ENCODE results near the gene CXorf38.
A peak's percentile ranks its signal among the peaks of the same experiment; 100 is the strongest.

CXorf38 gene
- 38.3 to 49.9 reads per million in 2 donors for total RNA-seq

GRCh38 chrX:40647307-40648197, at the start of gene CXorf38:
TSS of gene CXorf38 (minus strand) at chrX:40647561. CDS start at chrX:40647520, 41 bp downstream.
- peak; percentile 81 to 94 (median 88) for DNase-seq

DNA sequence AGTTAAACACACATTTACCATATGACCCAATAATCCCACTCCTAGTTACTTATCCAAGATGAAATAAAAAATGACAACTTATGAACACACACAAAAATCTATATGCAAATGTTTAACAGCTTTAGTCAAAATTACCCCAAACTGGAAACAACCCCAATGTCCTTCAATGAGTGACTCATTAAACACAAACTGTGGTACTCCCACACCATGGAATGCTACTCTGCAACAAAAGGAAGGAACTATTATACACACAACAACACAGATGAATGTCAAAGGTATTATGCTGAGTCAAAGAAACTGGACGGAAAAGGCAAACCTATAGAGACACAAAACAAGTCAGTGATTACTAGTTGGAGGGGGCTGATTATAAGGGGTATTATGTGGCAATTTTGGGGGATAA, 47.4 kb upstream of the CXorf38 start:
- DNase-seq, result no peak

GRCh38 chrX:40688929-40689328, 41.6 kb upstream of the CXorf38 start:
- no peak for DNase-seq

DNA sequence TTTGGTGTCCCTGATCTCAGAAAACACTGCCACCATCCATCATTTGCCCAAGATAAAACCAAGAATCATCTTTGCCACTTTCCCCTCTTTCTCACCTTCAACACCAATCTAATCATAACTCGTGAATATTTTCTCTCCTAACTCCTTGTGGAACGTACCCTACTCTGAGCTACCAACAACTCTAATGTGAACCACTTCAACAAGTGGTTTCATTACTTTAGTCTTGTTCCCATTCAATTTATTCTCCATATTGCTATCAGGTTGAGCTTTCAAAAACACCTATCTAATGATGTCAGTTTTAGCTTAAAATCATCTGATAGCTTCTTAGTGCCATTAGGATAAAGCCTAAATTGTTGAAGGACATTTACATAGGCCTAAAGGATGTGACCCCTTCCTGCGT, 39.8 kb upstream of the CXorf38 start:
- DNase-seq, result no peak

DNA sequence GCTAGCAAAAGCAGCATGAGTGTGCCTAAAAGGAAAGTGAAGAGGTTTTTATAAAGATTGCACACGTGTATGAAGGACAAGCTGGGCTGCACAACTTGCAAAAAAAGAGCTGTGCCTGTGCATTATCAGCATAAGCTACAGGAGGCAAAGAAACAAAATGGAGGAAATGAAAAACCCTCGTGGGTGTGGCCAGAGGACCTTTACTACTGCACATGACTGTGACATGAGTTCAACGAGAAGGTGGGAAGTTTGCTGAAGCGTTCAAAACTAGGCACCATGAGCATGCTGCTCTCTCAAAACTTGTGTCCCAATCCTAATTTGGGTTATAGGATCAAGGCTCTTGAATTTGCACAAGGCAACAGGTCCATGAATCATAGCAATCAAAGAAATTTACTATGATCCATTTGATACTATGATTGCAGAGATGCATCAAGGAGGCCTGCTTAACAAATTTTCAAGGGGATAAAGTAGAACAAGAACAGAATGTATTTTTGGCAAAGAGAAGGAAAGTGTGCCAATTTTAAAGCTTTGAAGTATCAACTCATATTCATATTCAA, 38.1 kb upstream of the CXorf38 start:
- DNase-seq, result no peak

GRCh38 chrX:40684092-40684491, 36.7 kb upstream of the CXorf38 start:
- DNase-seq, result no peak

DNA sequence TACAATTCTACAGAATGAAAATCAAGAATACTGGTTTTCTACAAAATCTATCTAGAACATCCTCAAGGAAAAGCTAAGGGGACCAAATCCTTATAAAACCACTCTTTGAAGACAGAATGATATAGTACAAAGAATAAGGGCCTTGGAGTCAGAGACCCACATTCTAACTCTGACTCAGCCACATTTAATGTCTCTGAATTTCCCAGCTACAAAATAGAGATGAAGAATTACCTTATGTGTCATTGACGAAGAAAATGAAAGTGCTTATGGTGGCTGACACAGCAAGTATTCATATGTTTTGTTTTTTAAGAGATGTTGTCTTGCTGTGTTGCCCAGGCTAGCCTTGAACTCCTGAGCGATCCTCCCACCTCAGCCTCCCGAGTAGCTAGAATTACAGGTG, 35.9 kb upstream of the CXorf38 start:
- DNase-seq, result peak in 1 of 5 experiments; percentile 24

DNA sequence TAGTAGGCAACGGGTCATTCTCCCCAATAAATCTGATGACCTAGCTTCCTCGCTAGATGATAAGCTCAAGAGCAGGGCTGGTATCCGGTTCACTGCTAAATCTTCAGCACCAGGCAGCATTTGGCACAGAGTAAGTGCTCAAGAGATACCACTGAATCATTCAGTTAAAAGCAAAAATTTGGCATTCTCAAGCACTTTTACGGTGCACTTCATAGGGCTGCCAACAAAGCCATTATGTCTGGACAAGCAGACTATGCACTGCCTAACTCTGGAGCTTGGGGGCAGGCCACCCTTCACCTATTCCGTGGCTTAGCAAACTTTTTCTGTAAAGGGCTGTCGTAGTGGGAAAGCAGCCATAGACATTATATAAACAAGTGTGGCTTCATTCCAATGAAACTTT, 23.8 kb upstream of the CXorf38 start:
- DNase-seq, result no peak

DNA sequence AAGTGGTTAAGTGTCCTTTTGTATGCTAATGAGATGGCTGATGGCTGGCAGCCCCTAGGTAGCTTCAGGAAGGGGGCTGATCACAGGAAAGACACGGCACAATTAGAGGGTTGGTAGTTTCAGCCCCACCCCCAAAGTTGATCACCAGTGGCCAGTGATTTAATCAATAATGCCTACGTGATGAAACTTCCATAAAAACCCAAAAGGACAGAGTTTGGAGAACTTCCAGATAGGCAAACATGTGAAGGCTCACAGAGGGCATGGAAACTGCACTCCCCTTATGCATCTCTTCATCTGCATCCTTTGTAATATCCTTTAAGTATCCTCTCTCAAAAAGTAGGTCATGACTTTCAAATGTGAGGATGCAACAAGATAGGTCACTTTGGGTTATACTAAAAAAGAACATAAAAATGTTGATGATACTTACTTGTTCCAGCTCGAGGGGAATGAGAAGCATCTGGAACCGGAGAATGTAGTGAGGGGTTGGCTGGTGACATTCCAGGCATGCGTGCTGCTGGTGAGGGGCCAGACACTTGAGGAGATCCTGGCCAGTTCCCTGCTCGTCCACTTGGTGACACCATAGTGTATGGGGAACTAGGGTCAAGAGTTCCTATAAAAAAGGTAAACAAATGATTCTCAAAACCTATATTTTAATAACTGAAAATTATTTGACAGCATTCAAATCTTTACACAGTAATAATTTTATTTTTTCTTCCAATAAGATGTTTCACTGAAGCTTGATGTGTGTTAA, 16.7 kb upstream of the CXorf38 start:
- no peak for DNase-seq

GRCh38 chrX:40663078-40663740, 15.8 kb upstream of the CXorf38 start:
- peak in 2 of 5 experiments; percentile 20 to 40 for DNase-seq

- DNase-seq, result no peak
Measured at GRCh38 chrX:40661489-40661888, 14.1 kb upstream of the CXorf38 start.

- DNase-seq, result no peak
Measured at GRCh38 chrX:40660381-40660780, 13.0 kb upstream of the CXorf38 start.

- DNase-seq, result no peak
Measured at GRCh38 chrX:40653535-40653934, 6.2 kb upstream of the CXorf38 start.

- DNase-seq, result no peak
Measured at GRCh38 chrX:40652664-40653063, 5.3 kb upstream of the CXorf38 start.

DNA sequence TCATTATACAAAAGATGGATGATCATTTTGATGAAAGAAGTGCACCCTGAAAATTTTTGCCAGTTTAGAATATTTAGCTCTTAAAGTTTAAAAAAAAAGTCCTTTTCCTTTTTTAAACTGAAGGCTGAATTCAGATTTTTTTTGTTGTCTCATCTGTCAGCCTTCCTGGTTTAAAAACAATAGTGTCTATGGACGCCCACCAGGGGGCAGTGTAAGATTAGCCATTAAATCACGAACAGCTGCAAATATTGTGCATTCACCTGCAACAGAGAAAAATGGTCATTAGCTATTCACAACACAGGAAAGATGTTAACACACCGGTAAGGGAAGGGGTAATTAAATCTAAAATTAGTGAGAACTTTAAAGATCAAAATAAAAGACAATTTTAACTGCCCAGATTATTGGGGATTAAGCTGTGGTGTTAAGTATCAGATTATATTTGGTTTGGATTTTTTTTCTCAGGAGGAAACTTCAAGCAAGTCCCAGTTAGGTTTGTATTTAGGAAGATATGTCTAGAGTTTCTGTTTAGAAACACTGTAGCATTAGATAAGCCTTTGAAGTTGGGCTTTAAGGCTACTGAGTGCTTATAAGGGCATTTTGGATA, 4.4 kb upstream of the CXorf38 start:
- DNase-seq, result peak in 4 of 5 experiments; percentile 41 to 69 (median 54)

DNA sequence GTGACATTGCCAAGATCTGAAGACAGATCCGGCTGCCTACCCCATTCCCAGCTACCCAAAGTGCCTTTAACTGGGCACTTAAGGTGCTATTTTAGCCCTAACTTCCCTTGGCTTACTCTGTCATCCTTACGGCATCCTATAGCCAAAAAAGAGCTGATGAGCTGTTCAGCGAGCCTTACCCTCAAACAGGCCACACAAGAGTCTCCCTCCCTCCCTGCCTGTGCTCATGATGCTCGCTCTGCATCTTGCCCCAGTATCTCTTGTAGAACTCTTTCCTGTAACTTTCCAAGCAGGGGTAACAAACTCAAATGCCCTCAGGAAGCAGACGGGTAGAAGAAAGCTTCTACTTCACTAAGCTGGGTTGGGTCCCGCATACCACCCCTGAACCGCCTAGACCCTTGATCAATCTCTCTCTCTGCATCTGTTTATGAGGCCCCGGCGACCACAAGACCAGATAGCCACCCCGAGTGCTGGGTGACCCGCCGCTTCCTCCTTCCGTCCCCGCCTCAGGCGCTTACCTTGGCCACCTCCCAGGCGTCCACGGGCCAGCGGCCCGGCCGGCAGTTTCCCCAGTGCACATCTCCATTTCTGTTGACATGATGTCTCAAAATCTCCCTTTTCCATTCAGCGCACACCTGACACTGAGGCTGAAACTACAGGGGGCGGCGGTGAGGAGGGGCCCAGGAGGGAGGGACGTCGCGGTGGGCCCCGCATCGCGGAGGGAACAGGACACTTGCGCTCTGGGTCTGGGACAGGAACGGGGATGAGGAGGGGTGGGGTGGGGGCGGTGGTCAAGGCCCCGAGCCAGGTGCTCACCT, 663 bp downstream of the CXorf38 start:
- DNase-seq, result peak in 3 of 5 experiments; percentile 7 to 41 (median 25)

GRCh38 chrX:40644821-40645358, 2.5 kb downstream of the CXorf38 start:
- peak in 4 of 5 experiments; percentile 1 to 80 (median 40) for DNase-seq

GRCh38 chrX:40644176-40644575, 3.2 kb downstream of the CXorf38 start:
- no peak for DNase-seq

DNA sequence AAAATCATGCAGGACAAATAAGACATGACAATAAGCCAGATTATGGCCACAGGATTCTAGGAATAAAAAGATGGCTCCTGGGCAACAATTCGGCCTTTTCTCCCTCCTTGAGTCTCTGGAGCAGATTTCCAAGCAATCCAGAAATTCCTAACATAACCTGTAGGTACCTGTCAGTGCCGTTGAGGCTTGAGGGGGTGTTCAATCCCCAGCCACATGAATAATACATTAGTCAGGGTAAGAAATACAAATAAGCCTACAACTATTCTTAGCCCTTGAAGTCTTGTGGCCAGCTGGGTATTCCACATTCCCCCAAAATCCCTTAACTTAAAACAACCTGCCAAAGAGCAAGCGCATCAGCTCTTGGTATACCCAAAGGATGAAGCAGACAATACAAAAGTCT, 9.7 kb downstream of the CXorf38 start:
- no peak for DNase-seq

DNA sequence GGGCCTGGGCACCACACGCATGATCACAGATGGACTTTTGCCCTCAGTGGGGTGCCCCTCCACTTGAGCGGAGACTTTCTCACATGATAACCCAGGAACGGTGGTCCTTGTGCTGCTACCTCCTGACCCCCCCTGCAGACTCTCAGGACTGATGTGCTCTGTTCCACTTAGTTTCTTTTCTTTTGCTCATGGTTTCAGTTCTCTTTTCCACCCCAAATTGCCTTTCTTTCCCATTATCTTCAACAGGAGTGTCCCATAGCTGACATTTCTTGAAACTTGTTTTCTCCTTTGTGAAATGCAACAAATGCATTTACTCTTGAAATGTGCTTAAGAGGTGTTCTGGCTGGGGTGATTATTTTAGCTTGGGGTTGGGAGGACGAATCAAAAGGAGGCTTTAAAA, 15.2 kb downstream of the CXorf38 start:
- DNase-seq, result no peak

DNA sequence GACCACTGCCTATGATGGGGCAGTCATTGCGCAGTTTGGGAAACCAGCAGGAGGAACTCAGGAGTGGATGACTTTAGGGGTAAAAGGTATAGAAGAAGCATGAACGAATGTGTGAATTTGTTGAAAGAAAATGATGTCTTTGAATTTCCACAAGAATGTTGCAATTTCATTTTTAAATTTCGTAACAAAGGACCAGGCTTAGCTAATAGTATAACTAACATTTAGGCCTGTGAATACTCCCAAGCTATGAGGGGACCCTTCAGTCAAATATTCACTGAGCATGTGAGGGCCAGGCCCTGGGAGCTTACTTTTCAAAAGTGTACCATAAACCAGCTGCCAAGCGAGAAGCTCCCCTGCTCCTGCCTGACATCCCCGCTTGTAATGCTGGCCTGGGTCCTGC, 18.9 kb downstream of the CXorf38 start:
- DNase-seq, result no peak

All from T-helper 2 cell (primary cell).